OCI-LY3 (cell line): ENCODE measurements around the gene DHRSX.
"Not testable (repeated sequence)": the region's sequence is repeated elsewhere in the genome, so short reads cannot be mapped to it uniquely, and the experiment has no call there.

Experiments used
- CTCF ChIP-seq: fragments of 200-600, 300-600 bp; sonication (generic); IDR thresholded peaks from 2 replicates; pipeline ENCODE4 v1.5.1; 2014; ENCODE audit warnings: antibody characterized with exemption, low read length, low read depth
- EZH2phosphoT487 ChIP-seq: fragments of 200-600 bp; shearing (Covaris generic); IDR thresholded peaks from 2 replicates; pipeline ENCODE4 v1.6.1; 2018; ENCODE audit warnings: antibody characterized with exemption, mixed run types, low read depth

DNA sequence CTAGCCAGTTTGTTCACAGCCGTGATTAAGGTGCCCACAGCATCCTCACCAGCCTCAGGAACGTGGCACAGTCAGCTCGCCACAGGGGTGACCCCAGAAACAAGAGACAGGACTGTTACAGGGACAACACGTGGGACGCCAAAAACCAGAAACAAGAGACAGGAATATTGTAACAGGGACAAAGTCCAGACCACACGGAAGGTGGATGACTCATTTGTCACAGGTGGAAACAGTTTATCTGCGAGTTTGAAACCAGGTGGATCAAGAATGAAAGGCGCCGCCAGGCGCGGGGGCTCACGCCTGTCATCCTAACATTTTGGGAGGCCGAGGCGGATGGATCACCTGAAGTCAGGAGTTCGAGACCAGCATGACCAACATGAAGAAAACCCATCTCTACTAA lies 27.7 kb downstream of the DHRSX start:
- TF ChIP-seq CTCF, EZH2phosphoT487: not testable (repeated sequence)
